RWPE1 (cell line): ENCODE results near the gene TECPR2.
A peak's percentile ranks its signal among the peaks of the same experiment; 100 is the strongest.
"Not testable (repeated sequence)": the region's sequence is repeated elsewhere in the genome, so short reads cannot be mapped to it uniquely, and the experiment has no call there.

Source experiments
- CTCF ChIA-PET: fragments of 350-600 bp; sonication (Branson Sonifier 250); formaldehyde crosslinking; extraction: SDS; loops from one replicate; lab custom pipeline; 2021; lab: Yijun Ruan, JAX
- POLR2A ChIA-PET: fragments of 400-600 bp; formaldehyde crosslinking; extraction: SDS; loops from one replicate; lab custom pipeline; 2020; ENCODE audit warnings: antibody characterized with exemption; ENCODE audit not compliant: low non-redundant PET; lab: Yijun Ruan, JAX
- DNase-seq: peaks from one replicate; pipeline ENCODE4 v3.0.0; 2012; ENCODE audit warnings: low spot score
- H3K27ac ChIP-seq: fragments of 450-650 bp; 2 replicates; pipeline ENCODE4 v1.5.1; 2017
- CTCF ChIP-seq: fragments of 450-650 bp; conservative IDR thresholded peaks from 2 replicates; pipeline ENCODE4 v1.5.1; 2017; ENCODE audit warnings: low read depth, mild to moderate bottlenecking

TECPR2 gene

GRCh38 chr14:102532204-102532658, 169.5 kb downstream of the TECPR2 start:
- DNase-seq = peak; percentile 60
- CTCF ChIA-PET = interaction anchor here (0.5 to 0.6 kb wide), 2 partner anchors 34 to 62 kb away, joined by 4 to 7 read pairs; no protein-coding TSS in a partner anchor
- POLR2A ChIA-PET = interaction anchor here (0.9 kb wide), 1 partner anchor 25 kb away, joined by 4 read pairs; no protein-coding TSS in a partner anchor
- H3K27ac ChIP-seq = peak overlapping the region; percentile 95
- no peak for TF ChIP-seq CTCF

- TF ChIP-seq CTCF = no peak
- DNase-seq = no peak
- ChIA-PET POLR2A (no interaction called here), CTCF (interaction anchor here (0.6 to 1.2 kb wide), 2 partner anchors 13 to 18 kb away, joined by 3 to 4 read pairs; no protein-coding TSS in a partner anchor)
- peak overlapping the region; percentile 23; the same call in 1 of the 2 replicates for H3K27ac ChIP-seq
These were observed 175.3 kb downstream of the TECPR2 start for GRCh38 chr14:102537981-102538601.

GRCh38 chr14:102538602-102539543, 176.1 kb downstream of the TECPR2 start:
- H3K27ac ChIP-seq = peak overlapping the region; percentile 59
- CTCF ChIA-PET = interaction anchor here (1.2 kb wide), 1 partner anchor 14 kb away, joined by 4 read pairs; no protein-coding TSS in a partner anchor
- DNase-seq = no peak
- POLR2A ChIA-PET = interaction anchor here (0.7 kb wide), 1 partner anchor 10 kb away, joined by 3 read pairs; no protein-coding TSS in a partner anchor
- no peak for TF ChIP-seq CTCF

- H3K27ac ChIP-seq = peak overlapping the region; percentile 59
- ChIA-PET POLR2A (interaction anchor here (0.7 kb wide), 1 partner anchor 11 kb away, joined by 3 read pairs; no protein-coding TSS in a partner anchor), CTCF (interaction anchor here (0.6 kb wide), 1 partner anchor 16 kb away, joined by 4 read pairs; no protein-coding TSS in a partner anchor)
- DNase-seq = no peak
- TF ChIP-seq CTCF = no peak
These were observed 177.0 kb downstream of the TECPR2 start for GRCh38 chr14:102539544-102540314.

DNA sequence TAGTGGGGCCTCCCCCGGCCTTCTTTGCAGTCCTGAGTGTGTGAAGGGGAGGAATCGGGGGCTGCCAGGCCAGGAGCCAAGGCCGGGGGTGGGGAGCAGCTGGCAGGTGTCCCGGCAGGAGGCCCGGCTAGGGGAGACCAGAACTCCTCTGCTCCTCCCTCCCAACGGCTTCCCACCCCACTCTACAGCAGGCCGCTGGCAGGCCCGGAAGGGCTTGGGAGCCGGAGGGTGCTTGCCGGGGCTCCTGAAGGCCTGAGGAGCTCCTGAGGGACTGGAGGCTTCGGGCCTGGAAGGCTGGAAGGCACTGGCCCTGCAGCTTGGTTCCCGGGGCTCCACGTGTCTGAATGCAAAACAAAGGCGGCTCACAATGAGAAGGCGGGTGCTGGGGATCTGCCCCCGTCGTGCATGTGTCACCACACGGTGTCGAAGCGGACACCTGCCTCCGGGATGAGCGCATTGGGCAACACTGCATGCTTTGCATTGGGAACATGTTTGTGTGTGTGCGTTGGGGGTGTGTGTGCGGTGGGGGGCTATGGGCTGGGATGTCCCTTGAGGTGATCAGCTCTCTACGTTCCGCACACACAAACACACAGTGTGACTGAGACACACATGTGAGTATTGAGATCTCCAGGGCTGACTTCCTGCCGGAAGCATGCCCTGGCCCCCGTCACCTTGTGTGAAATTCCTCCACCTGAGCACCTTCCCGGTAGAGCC, 177.7 kb downstream of the TECPR2 start:
- TF ChIP-seq CTCF = no peak
- ChIA-PET POLR2A (no interaction called here), CTCF (interaction anchor here (0.6 to 1.2 kb wide), 3 partner anchors 16 to 32 kb away, joined by 4 to 5 read pairs (median 4); no protein-coding TSS in a partner anchor)
- H3K27ac ChIP-seq = peak overlapping the region; percentile 59
- peak; percentile 54 for DNase-seq

DNA sequence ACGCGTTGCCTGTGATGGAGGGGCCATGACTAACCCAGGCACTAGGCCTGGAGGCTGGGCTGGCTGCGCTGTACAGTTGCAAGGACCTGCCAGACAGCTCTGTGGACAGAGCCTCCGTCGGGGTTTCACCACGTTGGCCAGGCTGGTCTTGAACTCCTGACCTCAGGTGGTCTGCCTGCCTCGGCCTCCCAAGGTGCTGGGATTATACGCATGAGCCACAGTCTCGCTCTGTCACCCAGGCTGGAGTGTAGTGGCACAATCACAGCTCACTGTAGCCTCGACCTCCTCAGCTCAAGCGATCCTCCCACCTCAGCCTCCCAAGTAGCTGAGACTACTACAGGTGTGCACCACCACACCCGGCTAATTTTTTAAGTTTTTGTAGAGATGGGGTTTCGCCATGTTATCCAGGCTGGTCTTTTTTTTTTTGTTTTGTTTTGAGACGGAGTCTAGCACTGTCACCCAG, 178.3 kb downstream of the TECPR2 start:
- POLR2A ChIA-PET, DNase-seq: not testable (repeated sequence)
- CTCF ChIA-PET = interaction anchor here (0.6 to 1.2 kb wide), 2 partner anchors 16 to 31 kb away, joined by 4 to 5 read pairs; no protein-coding TSS in a partner anchor
- peak overlapping the region; percentile 59; the same call in 1 of the 2 replicates for H3K27ac ChIP-seq
